ENCODE data around the gene ZNHIT3. TPM values are rescaled to one million over a fixed set of nuclear protein-coding genes. Genes with fewer than 3 reads are reported as not detected.

The ZNHIT3 gene
- total and polyA plus RNA-seq, 2 of the 13 experiments (the other 11 are each of a cell fraction or from before 2014, with no cell fraction given): 66.6 to 77.4 TPM

GRCh38 chr17:36463916-36464764, 22.3 kb upstream of the ZNHIT3 start (continued):
- TF ChIP-seq MYPOP (CRISPR knock-in tag; IDR thresholded peaks at IDR 0.05) (no peak), ZNF691 (CRISPR knock-in tag; IDR thresholded peaks at IDR 0.05; ENCODE audit: borderline replicate concordance, low read depth) (no peak), ZNF670 (CRISPR knock-in tag; IDR thresholded peaks at IDR 0.05; ENCODE audit: borderline replicate concordance) (no peak), ZFP62 (CRISPR knock-in tag; IDR thresholded peaks at IDR 0.05) (no peak), NFE2L1 (CRISPR knock-in tag; IDR thresholded peaks at IDR 0.05; ENCODE audit: borderline replicate concordance) (no peak), THRA (CRISPR knock-in tag; IDR thresholded peaks at IDR 0.05; ENCODE audit: borderline replicate concordance) (0 out of 2 replicates have a peak, but pooled peaks have one; percentile 28), ZBTB8A (CRISPR knock-in tag; IDR thresholded peaks at IDR 0.05; ENCODE audit: borderline replicate concordance, low read depth) (no peak), MTF2 (CRISPR knock-in tag; IDR thresholded peaks at IDR 0.05; ENCODE audit: borderline replicate concordance) (no peak), SALL2 (CRISPR knock-in tag; IDR thresholded peaks at IDR 0.05) (peak; percentile 38; the same call in 1 of the 2 replicates), ZNF569 (CRISPR knock-in tag; IDR thresholded peaks at IDR 0.05; ENCODE audit: borderline replicate concordance) (no peak), TCF12 (IDR thresholded peaks at IDR 0.05) (no peak), TCF12 (CRISPR knock-in tag; IDR thresholded peaks at IDR 0.05) (no peak), NR2F2 (IDR thresholded peaks at IDR 0.05; ENCODE audit: borderline replicate concordance, low read depth) (no peak), ATF1 (CRISPR knock-in tag; IDR thresholded peaks at IDR 0.05) (no peak), CHCHD3 (CRISPR knock-in tag; IDR thresholded peaks at IDR 0.05) (no peak), ZNF614 (CRISPR knock-in tag; IDR thresholded peaks at IDR 0.05; ENCODE audit: borderline replicate concordance) (no peak), IRF2 (CRISPR knock-in tag; IDR thresholded peaks at IDR 0.05) (no peak), MAF1 (CRISPR knock-in tag; IDR thresholded peaks at IDR 0.05; ENCODE audit: borderline replicate concordance) (no peak), MED1 (CRISPR knock-in tag; IDR thresholded peaks at IDR 0.05) (0 out of 2 replicates have a peak, but pooled peaks have one; percentile 22), MXD1 (CRISPR knock-in tag; IDR thresholded peaks at IDR 0.05) (peak; percentile 77; the same call in 1 of the 2 replicates), ARID3A (IDR thresholded peaks at IDR 0.05; ENCODE audit: low read depth, low read length) (no peak), ZFP90 (CRISPR knock-in tag; IDR thresholded peaks at IDR 0.05; ENCODE audit: borderline replicate concordance) (no peak), ATF3 (CRISPR knock-in tag; IDR thresholded peaks at IDR 0.05) (peak; percentile 32; the same call in 1 of the 2 replicates)
